Osteocyte (in vitro differentiated cells): Measurements from ENCODE around the gene RBMS1. TPM values are rescaled to one million over a fixed set of nuclear protein-coding genes. Genes with fewer than 3 reads are reported as not detected.

ENCODE experiments used
- DNase-seq: peaks from one replicate; pipeline ENCODE4 v3.0.0; 2021; ENCODE audit warnings: mixed read lengths; ENCODE audit not compliant: unreplicated experiment; ENCODE audit errors: extremely low spot score
- H3K27ac Mint-ChIP-seq: one replicate; pipeline ENCODE4 v1.8.0; 2021; ENCODE audit warnings: mild to moderate bottlenecking, mixed read lengths; ENCODE audit not compliant: unreplicated experiment
- H3K27me3 Mint-ChIP-seq: one replicate; pipeline ENCODE4 v1.8.0; 2021; ENCODE audit warnings: mixed read lengths; ENCODE audit not compliant: unreplicated experiment
- H3K36me3 Mint-ChIP-seq: one replicate; pipeline ENCODE4 v1.8.0; 2021; ENCODE audit warnings: mixed read lengths; ENCODE audit not compliant: unreplicated experiment
- H3K4me1 Mint-ChIP-seq: one replicate; pipeline ENCODE4 v1.8.0; 2021; ENCODE audit warnings: mixed read lengths; ENCODE audit not compliant: unreplicated experiment
- H3K4me3 Mint-ChIP-seq: one replicate; pipeline ENCODE4 v1.8.0; 2021; ENCODE audit warnings: mild to moderate bottlenecking, moderate library complexity, mixed read lengths; ENCODE audit not compliant: unreplicated experiment
- H3K9me3 Mint-ChIP-seq: one replicate; pipeline ENCODE4 v1.8.0; 2021; ENCODE audit warnings: mixed read lengths; ENCODE audit not compliant: unreplicated experiment
- total RNA-seq: library from RNA; stranded (reverse); gene quantifications from 2 replicates; pipeline ENCODE4 v1.2.1, GENCODE V29; 2021
- TF ChIP-seq, protein P1 (sequence below): fragments of 200-600 bp; sonication (generic); IDR thresholded peaks from 2 replicates; pipeline ENCODE4 v1.5.0; 2021; ENCODE audit warnings: antibody characterized with exemption, mild to moderate bottlenecking, moderate library complexity

The RBMS1 gene
- total RNA-seq, 1 donor from 2014 or later, result 169 TPM

- no peak overlapping the region for H3K4me3 Mint-ChIP-seq
- peaks cover 6% of the 10 kb centered on the region for H3K9me3 Mint-ChIP-seq
- peaks cover 29% of the 10 kb centered on the region for H3K4me1 Mint-ChIP-seq
- no peak for DNase-seq
- peaks cover 14% of the 10 kb centered on the region for H3K36me3 Mint-ChIP-seq
- H3K27me3 Mint-ChIP-seq, result no peaks in the 10 kb centered on the region
- H3K27ac Mint-ChIP-seq, result no peak overlapping the region
- TF ChIP-seq, protein P1, sequence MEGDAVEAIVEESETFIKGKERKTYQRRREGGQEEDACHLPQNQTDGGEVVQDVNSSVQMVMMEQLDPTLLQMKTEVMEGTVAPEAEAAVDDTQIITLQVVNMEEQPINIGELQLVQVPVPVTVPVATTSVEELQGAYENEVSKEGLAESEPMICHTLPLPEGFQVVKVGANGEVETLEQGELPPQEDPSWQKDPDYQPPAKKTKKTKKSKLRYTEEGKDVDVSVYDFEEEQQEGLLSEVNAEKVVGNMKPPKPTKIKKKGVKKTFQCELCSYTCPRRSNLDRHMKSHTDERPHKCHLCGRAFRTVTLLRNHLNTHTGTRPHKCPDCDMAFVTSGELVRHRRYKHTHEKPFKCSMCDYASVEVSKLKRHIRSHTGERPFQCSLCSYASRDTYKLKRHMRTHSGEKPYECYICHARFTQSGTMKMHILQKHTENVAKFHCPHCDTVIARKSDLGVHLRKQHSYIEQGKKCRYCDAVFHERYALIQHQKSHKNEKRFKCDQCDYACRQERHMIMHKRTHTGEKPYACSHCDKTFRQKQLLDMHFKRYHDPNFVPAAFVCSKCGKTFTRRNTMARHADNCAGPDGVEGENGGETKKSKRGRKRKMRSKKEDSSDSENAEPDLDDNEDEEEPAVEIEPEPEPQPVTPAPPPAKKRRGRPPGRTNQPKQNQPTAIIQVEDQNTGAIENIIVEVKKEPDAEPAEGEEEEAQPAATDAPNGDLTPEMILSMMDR, result no peak
Observed at GRCh38 chr2:160433466-160434140, 60.0 kb downstream of the RBMS1 start.

DNA sequence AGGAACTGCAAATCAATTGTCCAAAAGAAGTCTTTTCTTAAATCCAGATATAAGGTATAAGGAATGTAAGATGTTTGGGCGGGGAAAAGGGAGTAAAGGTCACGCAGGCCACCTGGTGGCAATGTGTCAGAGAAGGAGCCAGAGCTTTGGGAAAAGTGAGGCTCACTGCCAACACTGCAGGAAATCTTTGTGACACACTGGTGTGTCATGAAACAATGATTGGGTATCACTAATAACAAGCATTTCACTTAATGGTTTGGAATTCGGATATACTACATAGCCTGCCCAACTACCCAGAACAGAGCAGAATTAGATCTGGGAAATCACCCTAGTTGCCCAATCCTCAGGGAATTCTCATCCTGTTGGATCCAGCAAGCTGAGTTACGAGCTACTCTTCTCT lies 61.0 kb downstream of the RBMS1 start:
- H3K36me3 Mint-ChIP-seq, result peaks cover 12% of the 10 kb centered on the region
- H3K4me3 Mint-ChIP-seq, result no peak overlapping the region
- no peak for DNase-seq
- H3K27me3 Mint-ChIP-seq, result no peaks in the 10 kb centered on the region
- TF ChIP-seq, protein P1, result no peak
- H3K27ac Mint-ChIP-seq, result peak overlapping the region; percentile 55
- peaks cover 6% of the 10 kb centered on the region for H3K9me3 Mint-ChIP-seq
- H3K4me1 Mint-ChIP-seq, result peaks cover 39% of the 10 kb centered on the region

GRCh38 chr2:160431441-160431840 lies 62.2 kb downstream of the RBMS1 start:
- H3K4me3 Mint-ChIP-seq, result no peak overlapping the region
- peaks cover 49% of the 10 kb centered on the region for H3K4me1 Mint-ChIP-seq
- no peak overlapping the region for H3K27ac Mint-ChIP-seq
- TF ChIP-seq, protein P1, result no peak
- peaks cover 6% of the 10 kb centered on the region for H3K9me3 Mint-ChIP-seq
- H3K27me3 Mint-ChIP-seq, result no peaks in the 10 kb centered on the region
- no peak for DNase-seq
- H3K36me3 Mint-ChIP-seq, result peaks cover 13% of the 10 kb centered on the region

DNA sequence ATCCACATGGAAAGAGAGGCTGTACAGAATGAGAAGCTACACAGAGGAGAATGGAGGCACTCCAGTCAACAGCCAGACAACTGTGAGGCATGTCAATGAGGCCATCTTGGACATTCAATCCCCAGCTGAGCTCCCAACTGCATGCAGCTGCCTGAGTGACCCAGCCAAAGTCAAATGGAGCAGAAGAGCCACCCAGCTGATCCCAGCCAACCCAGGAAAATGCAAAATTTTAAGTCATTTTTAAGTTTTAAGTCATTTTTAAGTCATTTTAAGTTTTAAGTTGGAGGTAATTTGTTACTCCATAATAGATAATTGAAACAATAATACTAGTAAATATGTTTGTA lies 63.6 kb downstream of the RBMS1 start:
- Mint-ChIP-seq H3K27me3 (no peaks in the 10 kb centered on the region), H3K4me3 (no peak overlapping the region), H3K4me1 (peaks cover 59% of the 10 kb centered on the region), H3K9me3 (peaks cover 6% of the 10 kb centered on the region), H3K27ac (peak overlapping the region; percentile 60), H3K36me3 (peaks cover 15% of the 10 kb centered on the region)
- TF ChIP-seq, protein P1, result no peak
- DNase-seq, result no peak

GRCh38 chr2:160429248-160430000 lies 64.2 kb downstream of the RBMS1 start:
- TF ChIP-seq, protein P1, result peak; percentile 60
- Mint-ChIP-seq H3K27me3 (no peaks in the 10 kb centered on the region), H3K9me3 (peaks cover 6% of the 10 kb centered on the region), H3K4me3 (no peak overlapping the region), H3K36me3 (peaks cover 15% of the 10 kb centered on the region), H3K4me1 (peaks cover 58% of the 10 kb centered on the region), H3K27ac (peak overlapping the region; percentile 95)
- DNase-seq, result no peak
